Suprapubic skin (tissue), 4 donors: ENCODE measurements around the gene CBLC. TPM values are rescaled to one million over a fixed set of nuclear protein-coding genes. Genes with fewer than 3 reads are reported as not detected.
A peak's percentile ranks its signal among the peaks of the same experiment; 100 is the strongest.

Experiments
- DNase-seq, 2 donors: peaks; one replicate each; pipeline ENCODE4 v3.0.0-alpha.2; 2019; ENCODE audit warnings: low spot score in 2 of 2
- H3K27ac ChIP-seq: fragments of 200-600 bp; sonication (generic); one replicate; pipeline ENCODE4 v1.5.1; 2019
- H3K27me3 ChIP-seq: fragments of 200-600 bp; sonication (generic); one replicate; pipeline ENCODE4 v1.5.1; 2019
- H3K36me3 ChIP-seq: fragments of 200-600 bp; sonication (generic); one replicate; pipeline ENCODE4 v1.5.1; 2019
- H3K4me1 ChIP-seq: fragments of 200-600 bp; sonication (generic); one replicate; pipeline ENCODE4 v1.5.1; 2019
- H3K4me3 ChIP-seq: fragments of 200-600 bp; sonication (generic); one replicate; pipeline ENCODE4 v1.5.1; 2019; ENCODE audit warnings: mild to moderate bottlenecking
- H3K9me3 ChIP-seq: fragments of 200-600 bp; sonication (generic); one replicate; pipeline ENCODE4 v1.5.1; 2019
- CTCF ChIP-seq, 2 donors: fragments of 200-600 bp in 1 of 2; fragments of 450-650 bp in 1 of 2; sonication (generic) in 1 of 2; IDR thresholded peaks; one replicate each; pipeline ENCODE4 v1.5.1; 2016 to 2019; ENCODE audit warnings: antibody characterized with exemption in 2 of 2, mild to moderate bottlenecking in 1 of 2, moderate library complexity in 1 of 2
- EP300 ChIP-seq: sonication (generic); formaldehyde crosslinking; IDR thresholded peaks from one replicate; pipeline ENCODE4 v1.6.1; 2017; ENCODE audit warnings: antibody characterized with exemption
- POLR2A ChIP-seq, 2 donors: fragments of 450-650 bp; IDR thresholded peaks; one replicate each; pipeline ENCODE4 v1.6.1; 2017; ENCODE audit warnings: antibody characterized with exemption in 2 of 2, mild to moderate bottlenecking in 2 of 2, moderate library complexity in 2 of 2
- POLR2AphosphoS5 ChIP-seq, 3 donors: sonication (generic); formaldehyde crosslinking; IDR thresholded peaks; one replicate each; pipeline ENCODE4 v1.6.1; 2017; ENCODE audit warnings: antibody characterized with exemption in 3 of 3
- WGBS: methylation state at CpG from one replicate; pipeline ENCODE4 v1.1.5; 2018; 5-methylcytosine and 5-hydroxymethylcytosine counted together
- total RNA-seq, 4 donors: library from RNA; depleted of rRNA; stranded (reverse); fragments of >200 nt; gene quantifications; one replicate each; pipeline ENCODE4 v1.1.0, GENCODE V29; 2016

CBLC gene
- total RNA-seq, 4 donors from 2014 or later, result 60.4 to 94.4 (median 65.7) TPM

DNA sequence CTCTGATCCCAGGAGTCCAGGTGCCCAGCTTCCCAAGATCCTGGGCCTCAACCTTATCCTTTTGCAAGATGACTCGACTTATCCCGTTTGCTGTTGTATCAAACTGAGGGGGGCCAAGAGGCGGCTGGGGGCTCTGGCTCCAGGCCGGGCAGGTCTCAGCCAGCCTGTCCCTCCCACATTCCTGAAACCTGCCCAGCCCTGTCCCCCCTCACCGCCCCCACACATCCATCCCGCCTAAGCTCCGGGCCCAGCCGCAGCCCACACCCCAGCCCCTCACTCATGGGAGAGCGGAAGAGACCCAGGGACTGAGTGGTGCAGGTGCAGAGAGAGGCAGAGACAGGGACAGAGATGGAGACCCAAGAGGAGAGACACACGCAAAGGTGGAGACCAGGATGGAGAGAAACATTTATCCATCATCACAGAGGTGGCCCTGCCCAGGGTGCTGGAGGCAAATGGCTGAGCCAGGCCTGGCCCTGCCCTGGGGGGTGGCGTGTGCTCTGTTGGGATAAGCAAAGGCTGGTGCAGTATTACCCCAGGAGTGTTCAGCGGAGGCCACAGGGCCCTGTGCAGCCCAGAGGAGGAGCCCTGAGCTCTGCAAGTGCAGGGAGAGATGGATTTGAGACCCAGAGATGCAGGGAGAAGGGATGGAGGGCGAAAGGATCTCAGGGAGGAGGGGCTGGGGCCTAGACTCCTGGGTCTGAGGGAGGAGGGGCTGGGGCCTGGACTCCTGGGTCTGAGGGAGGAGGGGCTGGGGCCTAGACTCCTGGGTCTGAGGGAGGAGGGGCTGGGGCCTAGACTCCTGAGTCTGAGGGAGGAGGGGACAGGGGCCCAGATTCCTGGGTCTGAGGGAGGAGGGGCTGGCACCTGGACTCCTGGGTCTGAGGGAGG is 32.8 kb downstream of the CBLC start:
- Histone ChIP-seq H3K36me3 (peaks cover 20% of the 10 kb centered on the region), H3K9me3 (no peaks in the 10 kb centered on the region), H3K27me3 (no peaks in the 10 kb centered on the region), H3K4me3 (peak overlapping the region; percentile 55), H3K27ac (peak overlapping the region; percentile 1), H3K4me1 (peaks cover 46% of the 10 kb centered on the region)
- DNase-seq, result no peak
- 56% methylated on average over 12 of the region's 13 CpGs for WGBS
- no peak for TF ChIP-seq POLR2A (IDR thresholded peaks at IDR 0.05)
- no peak for TF ChIP-seq EP300
- no peak for TF ChIP-seq CTCF (IDR thresholded peaks at IDR 0.05)
- no peak for TF ChIP-seq POLR2AphosphoS5 (IDR thresholded peaks at IDR 0.05)

DNA sequence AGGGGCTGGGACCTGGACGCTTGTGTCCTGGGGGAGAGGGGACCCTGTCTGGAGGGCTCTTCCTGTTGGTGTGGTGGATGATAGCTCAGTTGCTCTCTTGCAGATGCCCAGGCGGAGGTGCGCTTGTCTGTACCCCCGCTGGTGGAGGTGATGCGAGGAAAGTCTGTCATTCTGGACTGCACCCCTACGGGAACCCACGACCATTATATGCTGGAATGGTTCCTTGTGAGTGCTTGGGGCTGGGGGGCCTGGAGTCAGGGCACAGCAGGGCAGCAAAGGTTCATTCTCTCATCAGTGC is 33.4 kb downstream of the CBLC start:
- Histone ChIP-seq H3K36me3 (peaks cover 20% of the 10 kb centered on the region), H3K27ac (no peak overlapping the region), H3K4me3 (peak overlapping the region; percentile 55), H3K4me1 (peaks cover 46% of the 10 kb centered on the region), H3K27me3 (no peaks in the 10 kb centered on the region), H3K9me3 (no peaks in the 10 kb centered on the region)
- 94% methylated on average over 3 of the region's 7 CpGs for WGBS
- DNase-seq, result no peak
- TF ChIP-seq POLR2A (IDR thresholded peaks at IDR 0.05) (no peak), EP300 (no peak), CTCF (IDR thresholded peaks at IDR 0.05) (no peak), POLR2AphosphoS5 (IDR thresholded peaks at IDR 0.05) (no peak)

GRCh38 chr19:44812142-44812718 is 34.5 kb downstream of the CBLC start:
- H3K27me3 ChIP-seq, result no peaks in the 10 kb centered on the region
- 86% methylated on average over 22 of the region's 28 CpGs for WGBS
- H3K4me1 ChIP-seq, result peaks cover 37% of the 10 kb centered on the region
- no peaks in the 10 kb centered on the region for H3K9me3 ChIP-seq
- DNase-seq, result no peak
- TF ChIP-seq POLR2AphosphoS5 (IDR thresholded peaks at IDR 0.05), result no peak
- no peak for TF ChIP-seq EP300
- no peak for TF ChIP-seq POLR2A (IDR thresholded peaks at IDR 0.05)
- no peak for TF ChIP-seq CTCF (IDR thresholded peaks at IDR 0.05)
- H3K36me3 ChIP-seq, result peaks cover 20% of the 10 kb centered on the region
- H3K27ac ChIP-seq, result no peak overlapping the region
- H3K4me3 ChIP-seq, result no peak overlapping the region

DNA sequence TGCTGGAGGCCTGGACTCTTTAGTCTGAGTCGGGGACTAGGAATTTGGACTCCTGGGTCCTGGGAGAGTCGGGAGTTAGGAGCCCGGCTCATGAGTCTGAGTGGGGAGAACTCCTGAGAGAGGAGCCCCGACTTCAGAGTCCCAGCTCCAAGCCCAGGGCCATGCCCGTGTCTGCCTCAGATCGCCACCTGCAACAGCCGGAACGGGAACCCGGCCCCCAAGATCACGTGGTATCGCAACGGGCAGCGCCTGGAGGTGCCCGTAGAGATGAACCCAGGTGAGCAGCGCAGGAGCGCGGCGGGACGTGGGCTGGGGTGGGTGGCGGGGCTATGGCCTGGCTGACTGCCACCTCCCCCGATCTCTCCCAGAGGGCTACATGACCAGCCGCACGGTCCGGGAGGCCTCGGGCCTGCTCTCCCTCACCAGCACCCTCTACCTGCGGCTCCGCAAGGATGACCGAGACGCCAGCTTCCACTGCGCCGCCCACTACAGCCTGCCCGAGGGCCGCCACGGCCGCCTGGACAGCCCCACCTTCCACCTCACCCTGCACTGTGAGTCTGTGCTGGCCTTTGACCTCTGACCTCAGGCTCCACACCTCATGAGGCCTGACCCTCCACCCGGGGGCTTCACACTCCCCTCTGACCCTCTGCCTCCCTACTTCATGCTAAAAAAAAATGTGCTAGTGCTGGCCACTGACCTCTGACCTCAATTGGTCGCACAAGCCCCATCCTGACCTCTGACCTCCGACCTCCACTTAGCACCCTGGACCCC is 35.6 kb downstream of the CBLC start:
- Histone ChIP-seq H3K9me3 (no peaks in the 10 kb centered on the region), H3K36me3 (peaks cover 20% of the 10 kb centered on the region), H3K4me1 (peaks cover 27% of the 10 kb centered on the region), H3K27ac (no peak overlapping the region), H3K4me3 (no peak overlapping the region), H3K27me3 (no peaks in the 10 kb centered on the region)
- WGBS, result 91% methylated on average over 20 of the region's 38 CpGs
- TF ChIP-seq POLR2A (IDR thresholded peaks at IDR 0.05) (no peak), EP300 (no peak), CTCF (IDR thresholded peaks at IDR 0.05) (no peak), POLR2AphosphoS5 (IDR thresholded peaks at IDR 0.05) (no peak)
- DNase-seq, result peak in 1 of 2 donors; percentile 61
